SK-N-SH (cell line): ENCODE measurements around the gene PIP5K1B. TPM values are rescaled to one million over a fixed set of nuclear protein-coding genes. Genes with fewer than 3 reads are reported as not detected.

Experiments used
- CTCF ChIA-PET: fragments of 300-600, 350-600 bp; formaldehyde crosslinking; extraction: SDS; loops from one replicate; lab custom pipeline; 2021; lab: Yijun Ruan, JAX
- POLR2A ChIA-PET: fragments of 350-600 bp; sonication (Branson Sonifier 250); formaldehyde crosslinking; extraction: SDS; loops from one replicate; lab custom pipeline; 2020; ENCODE audit warnings: antibody characterized with exemption, inconsistent platforms; lab: Yijun Ruan, JAX
- DNase-seq: peaks from one replicate; pipeline ENCODE4 v3.0.0; 2012
- H2AFZ ChIP-seq: fragments of 200-600 bp; sonication (generic); 2 replicates; pipeline ENCODE4 v1.8.1; 2016; ENCODE audit warnings: antibody characterized with exemption, mild to moderate bottlenecking, low read depth
- H3F3A ChIP-seq: fragments of 200-600 bp; sonication (generic); replicated peaks from 2 replicates; pipeline ENCODE3; 2016; ENCODE audit warnings: antibody characterized with exemption, mild to moderate bottlenecking; ENCODE audit not compliant: insufficient read depth
- H3K27ac ChIP-seq, 2 experiments: fragments of 200-500 bp in 1 of 2; fragments of 200-600 bp in 1 of 2; sonication (Bioruptor generic) in 1 of 2; sonication (generic), shearing (Covaris generic) in 1 of 2; 2 replicates each; pipeline versions ENCODE4 v1.5.1 to v1.6.1; 2014 to 2016; ENCODE audit warnings: low read depth in 2 of 2, inconsistent platforms in 1 of 2, low read length in 1 of 2, mild to moderate bottlenecking in 1 of 2, mixed read lengths in 1 of 2
- H3K27me3 ChIP-seq: fragments of 200-600 bp; sonication (generic), shearing (Covaris generic); 2 replicates; pipeline ENCODE4 v1.6.1; 2016; ENCODE audit warnings: mixed run types; ENCODE audit not compliant: insufficient read depth
- H3K36me3 ChIP-seq, 2 experiments: fragments of 200-500 bp in 1 of 2; fragments of 200-600 bp in 1 of 2; sonication (Bioruptor generic) in 1 of 2; sonication (generic) in 1 of 2; replicated peaks in 1 of 2; 2 replicates each; pipeline versions ENCODE3 to v1.5.1; 2014 to 2016; ENCODE audit warnings: low read length in 1 of 2, mild to moderate bottlenecking in 1 of 2; ENCODE audit not compliant: insufficient read depth in 2 of 2, control insufficient read depth in 1 of 2
- H3K4me1 ChIP-seq, 2 experiments: fragments of 200-500 bp in 1 of 2; fragments of 200-600 bp in 1 of 2; sonication (Bioruptor generic) in 1 of 2; sonication (generic), shearing (Covaris generic) in 1 of 2; 2 replicates each; pipeline versions ENCODE4 v1.5.1 to v1.6.1; 2014 to 2016; ENCODE audit warnings: low read depth in 1 of 2, low read length in 1 of 2, mixed run types in 1 of 2; ENCODE audit not compliant: insufficient read depth in 2 of 2, control insufficient read depth in 1 of 2
- H3K4me2 ChIP-seq: fragments of 200-600 bp; sonication (generic), shearing (Covaris generic); 2 replicates; pipeline ENCODE4 v1.6.1; 2017; ENCODE audit warnings: mixed run types
- H3K4me3 ChIP-seq, 2 experiments: fragments of 200-500 bp in 1 of 2; fragments of 200-600 bp in 1 of 2; sonication (Bioruptor generic) in 1 of 2; sonication (generic), shearing (Covaris generic) in 1 of 2; 2 replicates each; pipeline versions ENCODE4 v1.5.1 to v1.8.1; 2014 to 2016; ENCODE audit warnings: low read depth in 2 of 2, inconsistent platforms in 1 of 2, low read length in 1 of 2, mild to moderate bottlenecking in 1 of 2, mixed read lengths in 1 of 2, moderate library complexity in 1 of 2
- H3K79me2 ChIP-seq: fragments of 200-600 bp; sonication (generic); 2 replicates; pipeline ENCODE4 v1.8.1; 2017; ENCODE audit warnings: mild to moderate bottlenecking; ENCODE audit not compliant: insufficient read depth
- H3K9ac ChIP-seq: fragments of 200-600 bp; sonication (generic); 2 replicates; pipeline ENCODE4 v1.6.1; 2017; ENCODE audit warnings: mixed run types
- H3K9me2 ChIP-seq: fragments of 200-600 bp; sonication (generic); 2 replicates; pipeline ENCODE4 v1.6.1; 2017; ENCODE audit warnings: mixed run types
- H3K9me3 ChIP-seq: fragments of 200-600 bp; sonication (generic); 2 replicates; pipeline ENCODE4 v1.6.1; 2017; ENCODE audit warnings: mixed run types, mild to moderate bottlenecking, moderate library complexity
- H4K20me1 ChIP-seq: fragments of 200-600 bp; sonication (generic); 2 replicates; pipeline ENCODE4 v1.6.1; 2017; ENCODE audit warnings: mild to moderate bottlenecking, mixed run types; ENCODE audit not compliant: insufficient read depth
- CTCF ChIP-seq: fragments of 200-600 bp; sonication (generic); IDR thresholded peaks from 2 replicates; pipeline ENCODE4 v1.6.1; 2017; ENCODE audit warnings: antibody characterized with exemption, mild to moderate bottlenecking, moderate library complexity
- ELF1 ChIP-seq: IDR thresholded peaks from 2 replicates; pipeline ENCODE4 v1.4.0; 2012
- FOXM1 ChIP-seq: IDR thresholded peaks from 2 replicates; pipeline ENCODE4 v1.4.0; 2012; ENCODE audit warnings: low read depth, mild to moderate bottlenecking
- GATA2 ChIP-seq: sonication (generic); formaldehyde crosslinking; IDR thresholded peaks from 2 replicates; pipeline ENCODE4 v1.5.0; 2020; ENCODE audit warnings: mild to moderate bottlenecking, missing genetic modification reagents
- JUND ChIP-seq: IDR thresholded peaks from 2 replicates; pipeline ENCODE4 v1.4.0; 2012
- MAX ChIP-seq: IDR thresholded peaks from 2 replicates; pipeline ENCODE4 v1.4.0; 2012; ENCODE audit warnings: low read depth
- MEF2A ChIP-seq: IDR thresholded peaks from 2 replicates; pipeline ENCODE4 v1.4.0; 2012; ENCODE audit warnings: low read depth, borderline replicate concordance
- MXI1 ChIP-seq: IDR thresholded peaks from 2 replicates; pipeline ENCODE4 v1.6.1; 2012; ENCODE audit warnings: mild to moderate bottlenecking, low read depth, low read length, improper control_type of control experiment
- NRF1 ChIP-seq: IDR thresholded peaks from 2 replicates; pipeline ENCODE4 v1.6.1; 2012; ENCODE audit warnings: low read depth, mild to moderate bottlenecking, low read length
- POLR2AphosphoS5 ChIP-seq: IDR thresholded peaks from 2 replicates; pipeline ENCODE4 v1.6.1; 2012; ENCODE audit warnings: low read depth, low read length
- RCOR1 ChIP-seq: fragments of 150-350 bp; IDR thresholded peaks from 2 replicates; pipeline ENCODE4 v1.6.1; 2017; ENCODE audit warnings: antibody characterized with exemption, low read length
- REST ChIP-seq: IDR thresholded peaks from 2 replicates; pipeline ENCODE4 v1.6.1; 2012; ENCODE audit warnings: mild to moderate bottlenecking, low read depth, low read length, moderate library complexity
- RFX5 ChIP-seq: IDR thresholded peaks from 2 replicates; pipeline ENCODE4 v1.6.1; 2012; ENCODE audit warnings: mild to moderate bottlenecking, improper control_type of control experiment, low read length
- TAF1 ChIP-seq: IDR thresholded peaks from 2 replicates; pipeline ENCODE4 v1.6.1; 2012; ENCODE audit warnings: low read depth, mild to moderate bottlenecking, low read length, moderate library complexity, borderline replicate concordance
- TEAD4 ChIP-seq: IDR thresholded peaks from 2 replicates; pipeline ENCODE4 v1.4.0; 2012; ENCODE audit warnings: mild to moderate bottlenecking, borderline replicate concordance; ENCODE audit not compliant: insufficient read depth
- YY1 ChIP-seq: IDR thresholded peaks from 2 replicates; pipeline ENCODE4 v1.4.0; 2012; ENCODE audit warnings: low read depth, mild to moderate bottlenecking
- WGBS: methylation state at CpG from one replicate; pipeline ENCODE4 v1.1.6; 2017; ENCODE audit warnings: low lambda C conversion rate; 5-methylcytosine and 5-hydroxymethylcytosine counted together
- polyA plus RNA-seq, 3 experiments: library from polyadenylated mRNA; depleted of rRNA; stranded (reverse); fragments of >200 nt; gene quantifications; 2 replicates each; pipeline ENCODE4 v1.2.3, GENCODE V29; 2012
- TF ChIP-seq, protein P1 (sequence below): IDR thresholded peaks from 2 replicates; pipeline ENCODE4 v1.4.0; 2012; ENCODE audit warnings: low read depth, borderline replicate concordance
- TF ChIP-seq, protein P2 (sequence below): fragments of 150-350 bp; IDR thresholded peaks from 2 replicates; pipeline ENCODE4 v1.6.1; 2016; ENCODE audit warnings: mild to moderate bottlenecking, low read depth, low read length

Gene PIP5K1B
- polyA plus RNA-seq, 1 of the 3 experiments (the other 2 are of a cell fraction): not detected

DNA sequence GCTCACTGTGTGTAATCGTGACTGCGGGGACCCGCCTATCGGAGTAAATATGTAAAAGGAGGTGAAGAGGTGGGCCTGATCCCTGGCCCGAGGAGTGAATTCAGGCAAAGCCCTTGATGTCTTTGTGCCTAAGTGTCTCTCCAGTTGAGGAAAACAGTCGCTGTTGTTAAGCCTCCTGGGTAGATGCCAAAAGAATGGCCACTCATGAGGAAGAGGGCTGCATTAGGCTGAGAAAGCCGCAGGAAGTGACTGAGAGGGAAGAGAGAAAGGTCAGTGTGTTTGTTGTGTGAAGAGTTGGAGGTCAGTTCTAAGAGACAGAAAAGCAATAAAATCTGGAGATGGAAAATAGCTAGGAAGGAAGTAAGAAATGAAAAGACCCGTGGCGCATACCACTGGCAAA is 35.8 kb upstream of the PIP5K1B start:
- Histone ChIP-seq H3K4me1 (no peaks in the 10 kb centered on the region), H3K27ac (no peak overlapping the region), H3K9me2 (no peaks in the 10 kb centered on the region), H3K36me3 (no peaks in the 10 kb centered on the region), H3F3A (no peaks in the 10 kb centered on the region), H2AFZ (no peak overlapping the region), H3K27me3 (peaks cover 6% of the 10 kb centered on the region), H3K4me2 (no peak overlapping the region), H3K79me2 (no peaks in the 10 kb centered on the region), H4K20me1 (no peaks in the 10 kb centered on the region), H3K9ac (no peak overlapping the region), H3K9me3 (no peaks in the 10 kb centered on the region), H3K4me3 (no peak overlapping the region)
- no peak for TF ChIP-seq CTCF
- TF ChIP-seq, protein P1, sequence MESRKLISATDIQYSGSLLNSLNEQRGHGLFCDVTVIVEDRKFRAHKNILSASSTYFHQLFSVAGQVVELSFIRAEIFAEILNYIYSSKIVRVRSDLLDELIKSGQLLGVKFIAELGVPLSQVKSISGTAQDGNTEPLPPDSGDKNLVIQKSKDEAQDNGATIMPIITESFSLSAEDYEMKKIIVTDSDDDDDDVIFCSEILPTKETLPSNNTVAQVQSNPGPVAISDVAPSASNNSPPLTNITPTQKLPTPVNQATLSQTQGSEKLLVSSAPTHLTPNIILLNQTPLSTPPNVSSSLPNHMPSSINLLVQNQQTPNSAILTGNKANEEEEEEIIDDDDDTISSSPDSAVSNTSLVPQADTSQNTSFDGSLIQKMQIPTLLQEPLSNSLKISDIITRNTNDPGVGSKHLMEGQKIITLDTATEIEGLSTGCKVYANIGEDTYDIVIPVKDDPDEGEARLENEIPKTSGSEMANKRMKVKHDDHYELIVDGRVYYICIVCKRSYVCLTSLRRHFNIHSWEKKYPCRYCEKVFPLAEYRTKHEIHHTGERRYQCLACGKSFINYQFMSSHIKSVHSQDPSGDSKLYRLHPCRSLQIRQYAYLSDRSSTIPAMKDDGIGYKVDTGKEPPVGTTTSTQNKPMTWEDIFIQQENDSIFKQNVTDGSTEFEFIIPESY: no peak
- no peak for TF ChIP-seq JUND
- no peak for TF ChIP-seq RFX5
- TF ChIP-seq RCOR1: no peak
- no peak for TF ChIP-seq MAX
- no peak for TF ChIP-seq TAF1
- no peak for TF ChIP-seq YY1
- TF ChIP-seq MEF2A: no peak
- TF ChIP-seq MXI1: no peak
- TF ChIP-seq NRF1: no peak
- TF ChIP-seq TEAD4: no peak
- no peak for TF ChIP-seq POLR2AphosphoS5
- TF ChIP-seq, protein P2, sequence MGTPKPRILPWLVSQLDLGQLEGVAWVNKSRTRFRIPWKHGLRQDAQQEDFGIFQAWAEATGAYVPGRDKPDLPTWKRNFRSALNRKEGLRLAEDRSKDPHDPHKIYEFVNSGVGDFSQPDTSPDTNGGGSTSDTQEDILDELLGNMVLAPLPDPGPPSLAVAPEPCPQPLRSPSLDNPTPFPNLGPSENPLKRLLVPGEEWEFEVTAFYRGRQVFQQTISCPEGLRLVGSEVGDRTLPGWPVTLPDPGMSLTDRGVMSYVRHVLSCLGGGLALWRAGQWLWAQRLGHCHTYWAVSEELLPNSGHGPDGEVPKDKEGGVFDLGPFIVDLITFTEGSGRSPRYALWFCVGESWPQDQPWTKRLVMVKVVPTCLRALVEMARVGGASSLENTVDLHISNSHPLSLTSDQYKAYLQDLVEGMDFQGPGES: no peak
- TF ChIP-seq REST: no peak
- no peak for TF ChIP-seq FOXM1
- no peak for TF ChIP-seq GATA2 (CRISPR knock-in tag)
- TF ChIP-seq ELF1: no peak
- ChIA-PET CTCF (no interaction called here), POLR2A (no interaction called here)
- WGBS: 16% methylated on average over 9 of the region's 9 CpGs
- no peak for DNase-seq
